ENCODE data around the gene APBA1.

APBA1 gene

GRCh38 chr9:69671879-69672595, at the start of gene APBA1:
APBA1 (minus strand) TSS chr9:69672371.
- no peak for DNase-seq (ENCODE audit: low read depth)

GRCh38 chr9:69719983-69720382, 47.8 kb upstream of the APBA1 start:
- no peak for DNase-seq (ENCODE audit: low read depth)

- DNase-seq (ENCODE audit: low read depth), result no peak
Measured at GRCh38 chr9:69719367-69719766, 47.2 kb upstream of the APBA1 start.

- DNase-seq (ENCODE audit: low read depth), result no peak
Measured at GRCh38 chr9:69718218-69718617, 46.0 kb upstream of the APBA1 start.

- no peak for DNase-seq (ENCODE audit: low read depth)
Measured at GRCh38 chr9:69715825-69716224, 43.7 kb upstream of the APBA1 start.

GRCh38 chr9:69715096-69715495, 42.9 kb upstream of the APBA1 start:
- DNase-seq (ENCODE audit: low read depth), result no peak

GRCh38 chr9:69697475-69697874, 25.3 kb upstream of the APBA1 start:
- DNase-seq (ENCODE audit: low read depth), result no peak

GRCh38 chr9:69696802-69697201, 24.6 kb upstream of the APBA1 start:
- no peak for DNase-seq (ENCODE audit: low read depth)

- no peak for DNase-seq (ENCODE audit: low read depth)
Measured at GRCh38 chr9:69689991-69690538, 17.9 kb upstream of the APBA1 start.

- DNase-seq (ENCODE audit: low read depth), result no peak
Measured at GRCh38 chr9:69683927-69684326, 11.8 kb upstream of the APBA1 start.

- no peak for DNase-seq (ENCODE audit: low read depth)
Measured at GRCh38 chr9:69678843-69679538, 6.8 kb upstream of the APBA1 start.

- no peak for DNase-seq (ENCODE audit: low read depth)
Measured at GRCh38 chr9:69677931-69678330, 5.8 kb upstream of the APBA1 start.

- DNase-seq (ENCODE audit: low read depth), result no peak
Measured at GRCh38 chr9:69675563-69675962, 3.4 kb upstream of the APBA1 start.

- no peak for DNase-seq (ENCODE audit: low read depth)
Measured at GRCh38 chr9:69674716-69675438, 2.7 kb upstream of the APBA1 start.

- DNase-seq (ENCODE audit: low read depth), result no peak
Measured at GRCh38 chr9:69674112-69674685, 2.0 kb upstream of the APBA1 start.

GRCh38 chr9:69673311-69673640, 1.1 kb upstream of the APBA1 start:
- no peak for DNase-seq (ENCODE audit: low read depth)

- DNase-seq (ENCODE audit: low read depth), result peak; percentile 42
Measured at GRCh38 chr9:69672596-69673310, 582 bp upstream of the APBA1 start.

- DNase-seq (ENCODE audit: low read depth), result no peak
Measured at GRCh38 chr9:69671311-69671878, 776 bp downstream of the APBA1 start.

GRCh38 chr9:69667306-69667705, 4.9 kb downstream of the APBA1 start:
- DNase-seq (ENCODE audit: low read depth), result no peak

- no peak for DNase-seq (ENCODE audit: low read depth)
Measured at GRCh38 chr9:69660304-69660703, 11.9 kb downstream of the APBA1 start.

- DNase-seq (ENCODE audit: low read depth), result no peak
Measured at GRCh38 chr9:69658987-69659675, 13.0 kb downstream of the APBA1 start.

Measured in activated gamma-delta T cell treated with anti-CD3 and anti-CD28 coated beads, Interleukin-2, amount 50 U/mL, for 16 hours (primary cell).